Panc1 (cell line): ENCODE data around the gene THSD7A.

ENCODE experiments used
- POLR2AphosphoS5 ChIP-seq: IDR thresholded peaks from 2 replicates; pipeline ENCODE4 v1.6.1; 2012; ENCODE audit warnings: mild to moderate bottlenecking, low read depth, low read length, moderate library complexity
- TF ChIP-seq, protein P1 (sequence below): fragments of 450-650 bp; IDR thresholded peaks from 2 replicates; pipeline ENCODE4 v1.5.1; 2017; ENCODE audit warnings: mild to moderate bottlenecking

DNA sequence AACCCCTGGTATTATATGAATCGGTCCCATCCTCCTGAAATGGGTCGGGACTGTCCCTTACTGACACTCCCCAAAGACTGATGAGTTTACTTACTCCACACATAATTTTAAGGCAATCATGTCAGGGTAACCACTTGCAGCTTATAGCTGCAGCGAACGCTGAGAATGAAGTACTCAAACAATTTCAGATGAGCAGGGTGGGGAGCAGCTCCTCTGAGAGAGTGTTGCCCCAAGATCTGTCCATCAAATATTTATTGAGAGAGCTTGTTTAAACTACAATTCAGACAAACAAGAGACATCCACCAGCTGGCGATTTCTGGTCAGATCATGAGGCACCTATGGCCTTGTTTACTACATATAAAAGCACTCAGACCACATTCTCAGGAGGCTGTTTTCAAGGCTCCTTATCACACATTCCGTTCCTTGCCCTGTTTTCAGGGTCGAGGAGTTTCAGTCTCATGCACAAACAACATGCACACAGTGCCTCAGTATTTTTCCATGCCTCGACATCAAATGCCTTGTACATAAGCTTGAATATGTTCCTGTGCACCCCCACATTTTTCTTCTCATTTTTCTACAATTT, 80.1 kb downstream of the THSD7A start:
- TF ChIP-seq, protein P1, sequence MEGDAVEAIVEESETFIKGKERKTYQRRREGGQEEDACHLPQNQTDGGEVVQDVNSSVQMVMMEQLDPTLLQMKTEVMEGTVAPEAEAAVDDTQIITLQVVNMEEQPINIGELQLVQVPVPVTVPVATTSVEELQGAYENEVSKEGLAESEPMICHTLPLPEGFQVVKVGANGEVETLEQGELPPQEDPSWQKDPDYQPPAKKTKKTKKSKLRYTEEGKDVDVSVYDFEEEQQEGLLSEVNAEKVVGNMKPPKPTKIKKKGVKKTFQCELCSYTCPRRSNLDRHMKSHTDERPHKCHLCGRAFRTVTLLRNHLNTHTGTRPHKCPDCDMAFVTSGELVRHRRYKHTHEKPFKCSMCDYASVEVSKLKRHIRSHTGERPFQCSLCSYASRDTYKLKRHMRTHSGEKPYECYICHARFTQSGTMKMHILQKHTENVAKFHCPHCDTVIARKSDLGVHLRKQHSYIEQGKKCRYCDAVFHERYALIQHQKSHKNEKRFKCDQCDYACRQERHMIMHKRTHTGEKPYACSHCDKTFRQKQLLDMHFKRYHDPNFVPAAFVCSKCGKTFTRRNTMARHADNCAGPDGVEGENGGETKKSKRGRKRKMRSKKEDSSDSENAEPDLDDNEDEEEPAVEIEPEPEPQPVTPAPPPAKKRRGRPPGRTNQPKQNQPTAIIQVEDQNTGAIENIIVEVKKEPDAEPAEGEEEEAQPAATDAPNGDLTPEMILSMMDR, result no peak
- peak; percentile 79; the same call in 1 of the 2 replicates for TF ChIP-seq POLR2AphosphoS5
